Cardiac fibroblast (primary cell): Measurements from ENCODE around the gene SSRP1.

Experiments used
- DNase-seq, 2 donors: peaks; one replicate each; pipeline versions ENCODE4 v3.0.0 to v3.0.0-alpha.2; 2010; ENCODE audit warnings: low read depth in 2 of 2
- H3K4me3 ChIP-seq, 2 donors: replicated peaks in 1 of 2; 1 replicate in 1 of 2; 2 replicates in 1 of 2; pipeline ENCODE4 v1.5.1; 2011; ENCODE audit warnings: low read depth in 2 of 2, low read length in 2 of 2, mild to moderate bottlenecking in 2 of 2, moderate library complexity in 1 of 2
- CTCF ChIP-seq: IDR thresholded peaks from one replicate; pipeline ENCODE4 v1.5.1; 2011; ENCODE audit warnings: low read depth, mild to moderate bottlenecking, low read length, inconsistent platforms

The SSRP1 gene

DNA sequence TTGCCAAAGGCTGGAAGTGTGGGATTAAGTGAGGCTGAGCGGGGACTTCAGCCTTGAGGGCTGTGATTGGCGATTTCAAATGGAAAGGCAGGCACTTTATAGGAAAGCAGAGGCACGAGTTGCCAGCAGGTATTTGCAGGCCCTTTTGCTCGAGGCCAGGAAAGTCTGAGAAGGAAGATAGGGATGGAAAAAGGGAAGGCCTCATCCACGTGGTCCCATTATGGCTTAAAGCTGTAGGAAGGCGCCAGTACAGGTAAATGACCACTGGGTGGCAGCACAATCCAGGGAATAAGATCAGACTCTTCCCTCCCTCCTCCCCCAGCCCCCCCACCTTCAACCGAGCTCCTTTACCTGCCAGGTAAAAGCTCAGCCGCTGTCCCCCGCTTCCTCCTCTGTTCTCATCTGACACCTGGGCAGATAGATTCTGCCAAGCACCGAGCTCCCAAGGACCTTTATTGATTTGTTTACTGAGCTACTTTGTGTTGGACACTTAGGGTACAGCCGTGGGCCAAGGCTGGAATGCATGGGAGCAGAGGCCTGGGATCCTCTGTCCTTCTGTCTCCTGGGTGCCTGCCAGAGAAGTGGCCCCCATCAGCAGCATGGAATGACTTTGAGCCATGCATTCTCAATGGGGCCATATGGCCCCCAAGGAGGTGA lies 10.0 kb upstream of the SSRP1 start:
- H3K4me3 ChIP-seq: no peak overlapping the region
- DNase-seq: peak; percentile 76 to 78
- peak; percentile 62 for TF ChIP-seq CTCF

DNA sequence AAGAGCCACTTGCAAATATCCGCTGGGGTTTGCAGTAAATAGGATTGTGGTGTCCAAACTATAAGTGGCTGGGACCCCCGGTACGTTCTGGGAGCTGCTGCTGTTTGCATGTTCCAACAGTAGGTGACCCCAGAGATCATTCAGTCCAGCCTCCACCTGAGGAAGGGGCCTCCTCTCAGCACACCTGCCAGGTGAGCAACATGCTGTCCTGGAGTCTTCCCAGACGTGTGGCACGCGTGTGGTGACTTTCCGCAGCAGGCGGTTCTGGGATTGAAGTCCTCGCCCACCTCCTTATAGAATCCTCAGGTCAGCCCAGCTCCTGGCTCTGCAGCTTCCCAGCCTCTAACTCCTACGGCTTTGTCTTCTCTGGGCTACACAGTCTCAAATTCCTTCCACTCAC lies 9.1 kb upstream of the SSRP1 start:
- TF ChIP-seq CTCF: no peak
- DNase-seq: no peak
- no peak overlapping the region for H3K4me3 ChIP-seq

GRCh38 chr11:57343825-57344224 lies 8.1 kb upstream of the SSRP1 start:
- DNase-seq: no peak
- no peak for TF ChIP-seq CTCF
- H3K4me3 ChIP-seq: no peak overlapping the region

DNA sequence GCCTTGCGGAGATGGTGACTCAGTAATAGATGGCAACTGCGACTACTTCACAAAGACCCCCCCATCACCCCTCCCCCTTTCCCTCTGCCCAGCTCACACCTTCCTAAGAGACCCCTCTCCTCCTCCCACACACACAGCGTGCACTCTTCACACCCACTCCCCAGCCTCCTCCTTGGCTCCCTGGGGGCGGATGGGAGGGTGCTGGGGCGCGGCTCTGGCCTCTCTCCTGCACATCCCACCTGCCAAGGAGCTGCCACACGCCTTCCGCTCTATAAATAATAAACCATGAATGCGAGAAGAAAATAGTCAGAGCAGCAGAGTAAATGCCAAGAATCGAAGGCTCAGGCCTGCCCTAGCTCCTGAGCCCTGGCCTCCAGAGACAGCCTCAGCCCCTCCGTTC lies 7.0 kb upstream of the SSRP1 start:
- no peak for TF ChIP-seq CTCF
- DNase-seq: no peak

DNA sequence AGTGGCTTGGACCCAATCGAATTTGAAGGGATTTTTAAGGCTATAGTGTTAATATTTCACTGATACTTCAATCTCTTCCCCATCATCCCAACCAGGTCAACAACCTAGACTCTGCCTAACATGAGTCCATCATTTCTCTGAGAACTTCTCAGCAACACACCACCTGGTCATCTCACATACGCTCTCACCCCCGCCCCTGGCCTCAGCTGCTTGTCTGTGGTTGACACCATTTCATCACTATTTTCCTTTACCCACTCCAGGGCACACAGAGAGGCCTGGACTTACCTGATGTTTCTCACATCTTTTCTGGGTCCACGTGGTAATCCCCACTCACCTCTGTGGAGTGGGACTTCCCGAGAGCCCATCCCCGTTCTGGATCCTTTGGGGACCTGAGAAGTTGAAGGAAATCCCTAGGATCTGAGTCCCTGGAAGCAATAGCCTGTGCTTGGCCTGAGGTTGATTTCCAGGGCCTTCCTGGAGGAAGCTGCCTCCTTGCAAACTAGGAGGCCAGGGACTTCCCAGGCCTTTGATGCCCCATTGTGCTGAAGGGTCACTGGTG lies 5.6 kb upstream of the SSRP1 start:
- no peak for DNase-seq
- no peak for TF ChIP-seq CTCF
- H3K4me3 ChIP-seq: no peak overlapping the region

More for the DNA sequence above, 7.0 kb upstream of the SSRP1 start:
- no peak overlapping the region for H3K4me3 ChIP-seq

DNA sequence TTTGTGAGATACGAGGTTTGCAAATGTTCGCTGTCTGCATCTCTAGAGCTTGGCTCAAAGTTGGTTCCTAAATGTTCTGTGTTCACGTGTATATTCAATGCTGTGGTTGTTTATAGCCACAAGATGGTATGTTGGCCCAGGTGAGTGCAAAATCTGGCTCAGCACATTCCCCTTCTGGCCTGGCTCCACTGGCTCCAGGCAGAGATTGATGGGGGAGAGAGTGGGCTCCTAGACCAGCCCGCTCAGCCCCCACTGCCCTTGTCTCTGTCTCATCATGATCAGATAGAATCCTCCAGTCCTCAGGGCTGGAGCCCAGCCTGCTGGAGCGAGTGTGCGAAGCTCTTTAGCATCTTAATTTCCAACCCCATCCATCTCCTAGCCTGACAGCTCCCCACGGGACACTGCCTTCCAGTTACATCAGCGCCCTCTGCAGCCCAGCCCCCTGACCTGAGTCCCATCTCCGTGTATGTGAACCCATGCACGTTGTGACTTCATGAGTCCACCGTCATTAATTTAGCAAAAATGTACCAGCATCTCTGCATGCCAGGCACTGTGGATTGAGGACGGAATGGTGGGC lies 4.4 kb upstream of the SSRP1 start:
- DNase-seq: peak; percentile 31 to 39

More for the DNA sequence above, 4.4 kb upstream of the SSRP1 start:
- TF ChIP-seq CTCF: peak; percentile 3
- no peak overlapping the region for H3K4me3 ChIP-seq
